Stimulated activated CD8-positive, alpha-beta memory T cell treated with anti-CD3 and anti-CD28 coated beads, Interleukin-4, amount 100 ng/mL, for 4 hours (primary cell): ENCODE measurements around the gene FYTTD1.
"Not testable (repeated sequence)": the region's sequence is repeated elsewhere in the genome, so short reads cannot be mapped to it uniquely, and the experiment has no call there.

Source experiments
- DNase-seq, 2 donors: peaks; one replicate each; pipeline ENCODE4 v3.0.0-alpha.2; 2020; ENCODE audit warnings: low read depth in 2 of 2, low spot score in 1 of 2

The FYTTD1 gene, protein sequence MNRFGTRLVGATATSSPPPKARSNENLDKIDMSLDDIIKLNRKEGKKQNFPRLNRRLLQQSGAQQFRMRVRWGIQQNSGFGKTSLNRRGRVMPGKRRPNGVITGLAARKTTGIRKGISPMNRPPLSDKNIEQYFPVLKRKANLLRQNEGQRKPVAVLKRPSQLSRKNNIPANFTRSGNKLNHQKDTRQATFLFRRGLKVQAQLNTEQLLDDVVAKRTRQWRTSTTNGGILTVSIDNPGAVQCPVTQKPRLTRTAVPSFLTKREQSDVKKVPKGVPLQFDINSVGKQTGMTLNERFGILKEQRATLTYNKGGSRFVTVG

DNA sequence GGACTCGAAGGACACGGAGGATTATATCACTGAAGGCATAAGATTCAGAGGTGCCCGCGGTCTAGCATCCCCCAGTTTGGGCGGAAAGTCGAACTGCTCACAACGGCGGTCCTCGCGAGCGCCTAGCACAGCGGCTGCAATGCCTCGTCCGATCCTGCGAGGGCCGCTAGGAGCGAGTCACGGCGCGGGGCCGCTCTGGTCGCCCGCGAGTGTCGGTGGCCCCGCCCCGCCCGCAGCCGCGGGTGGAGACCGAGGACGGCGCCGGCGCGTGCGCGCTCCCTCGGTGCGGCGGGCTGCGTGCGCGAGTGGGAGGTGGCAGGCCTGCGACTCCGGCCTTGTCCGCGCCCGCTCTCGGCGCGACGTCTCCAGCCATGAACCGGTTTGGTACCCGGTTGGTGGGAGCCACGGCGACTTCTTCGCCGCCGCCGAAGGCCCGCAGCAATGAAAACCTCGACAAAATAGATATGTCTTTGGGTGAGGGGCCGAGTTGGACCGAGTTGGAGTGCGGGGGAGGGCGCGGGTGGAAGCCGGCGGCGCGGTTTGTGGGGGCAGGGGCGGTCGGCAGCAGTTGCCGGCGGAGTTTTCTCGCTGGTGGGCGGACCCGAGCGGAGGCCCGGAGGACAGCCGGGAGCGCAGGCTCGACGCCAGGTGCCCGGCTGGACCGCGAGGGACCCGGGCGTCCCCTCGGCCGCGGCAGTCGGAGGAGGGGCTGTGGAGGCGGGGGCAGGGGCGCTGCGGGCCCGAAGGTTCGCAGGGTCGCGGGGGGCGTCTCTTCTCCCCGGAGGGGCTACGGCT, at the start of gene FYTTD1:
Gene FYTTD1 (plus strand): TSS at position 283 of the 795 bp plus-strand sequence. CDS start 89 bp downstream, at position 372.
- DNase-seq, result peak; percentile 64 to 79

DNA sequence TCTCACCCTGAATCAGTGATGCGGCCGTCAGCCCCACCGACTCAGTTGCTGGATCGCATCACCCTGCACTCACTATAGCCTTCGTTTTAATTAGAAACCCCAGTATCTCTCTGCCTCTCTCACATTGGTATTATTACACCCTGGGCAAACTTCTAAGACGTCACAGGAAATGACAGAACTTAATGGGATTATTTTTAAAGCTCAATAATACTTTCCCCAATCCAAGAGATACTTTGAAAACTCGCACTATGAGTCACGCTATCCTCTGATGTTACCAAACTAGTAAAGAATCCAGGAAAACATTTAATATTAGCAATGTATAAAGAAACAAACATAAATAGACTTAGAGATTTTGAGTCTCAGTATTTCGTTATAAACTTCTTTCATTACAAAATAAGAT, 49.6 kb upstream of the FYTTD1 start:
- no peak for DNase-seq

DNA sequence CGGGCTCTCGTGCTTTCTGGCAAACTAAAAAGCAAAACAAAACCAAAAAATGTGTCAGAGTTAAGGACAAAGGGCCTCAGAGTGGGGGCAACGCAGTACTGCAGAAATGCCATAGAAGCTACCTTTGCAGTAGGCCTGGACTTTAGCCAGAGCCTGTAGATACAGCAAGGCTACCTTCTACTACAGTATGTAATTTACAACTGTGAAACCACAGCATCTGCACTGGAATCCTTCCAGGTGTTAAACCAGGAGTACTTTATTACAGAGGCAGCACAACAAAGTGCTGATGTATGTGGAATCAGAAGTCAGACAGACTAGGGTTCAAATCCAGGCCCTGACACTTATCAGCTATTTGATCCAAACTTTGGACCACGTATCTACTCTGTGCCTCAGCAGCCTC, 47.8 kb upstream of the FYTTD1 start:
- no peak for DNase-seq

DNA sequence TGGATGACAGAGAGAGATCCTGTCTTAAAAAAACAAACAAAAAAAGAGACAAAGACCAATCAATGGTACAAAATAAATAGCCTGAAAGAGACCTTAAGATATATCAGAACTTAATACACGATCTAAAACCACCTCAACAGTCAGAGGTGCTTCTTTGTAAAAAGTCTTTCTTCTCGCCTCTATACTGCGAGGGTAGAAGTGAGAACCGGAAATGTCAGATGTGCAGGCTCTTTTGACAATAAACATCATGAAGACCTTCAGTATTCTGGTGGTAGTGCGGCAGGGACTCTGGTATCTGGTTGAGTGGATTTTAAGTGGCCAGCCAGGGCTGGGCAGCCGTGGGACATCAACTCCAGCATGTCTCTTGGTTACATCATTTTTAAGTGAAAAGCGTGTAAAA, 43.0 kb upstream of the FYTTD1 start:
- no peak for DNase-seq

DNA sequence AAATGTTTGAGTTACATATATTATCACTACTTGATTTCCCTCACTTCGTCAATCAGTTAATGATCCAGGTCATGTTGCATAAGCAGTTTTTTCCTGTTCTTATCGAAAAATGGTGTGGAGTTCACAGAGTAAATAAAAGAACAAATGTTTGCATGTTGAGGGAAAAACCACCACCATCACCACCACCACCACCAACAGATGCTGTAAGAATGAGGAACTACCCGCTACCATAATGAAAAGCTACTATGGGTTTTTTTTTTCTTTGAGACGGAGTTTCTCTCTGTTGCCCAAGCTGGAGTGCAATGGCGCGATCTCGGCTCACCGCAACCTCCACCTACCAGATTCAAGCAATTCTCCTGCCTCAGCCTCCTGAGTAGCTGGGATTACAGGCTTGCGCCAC, 40.5 kb upstream of the FYTTD1 start:
- DNase-seq, result no peak

DNA sequence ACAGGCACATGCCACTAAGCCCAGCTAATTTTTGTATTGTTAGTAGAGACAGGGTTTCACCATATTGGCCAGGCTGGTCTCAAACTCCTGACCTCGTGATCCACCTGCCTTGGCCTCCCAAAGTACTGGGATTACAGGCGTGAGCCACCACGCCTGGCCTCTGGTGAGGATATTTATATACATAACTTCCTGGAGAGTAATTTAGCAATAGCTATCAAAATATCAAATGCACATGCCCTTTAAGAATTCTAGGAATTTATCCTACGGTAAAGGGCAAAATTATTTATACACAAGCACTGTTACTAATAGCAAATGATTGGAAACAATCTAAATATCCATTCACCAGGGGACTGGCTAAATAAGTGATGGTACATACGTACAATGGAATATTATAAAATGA, 38.7 kb upstream of the FYTTD1 start:
- not testable (repeated sequence) for DNase-seq

DNA sequence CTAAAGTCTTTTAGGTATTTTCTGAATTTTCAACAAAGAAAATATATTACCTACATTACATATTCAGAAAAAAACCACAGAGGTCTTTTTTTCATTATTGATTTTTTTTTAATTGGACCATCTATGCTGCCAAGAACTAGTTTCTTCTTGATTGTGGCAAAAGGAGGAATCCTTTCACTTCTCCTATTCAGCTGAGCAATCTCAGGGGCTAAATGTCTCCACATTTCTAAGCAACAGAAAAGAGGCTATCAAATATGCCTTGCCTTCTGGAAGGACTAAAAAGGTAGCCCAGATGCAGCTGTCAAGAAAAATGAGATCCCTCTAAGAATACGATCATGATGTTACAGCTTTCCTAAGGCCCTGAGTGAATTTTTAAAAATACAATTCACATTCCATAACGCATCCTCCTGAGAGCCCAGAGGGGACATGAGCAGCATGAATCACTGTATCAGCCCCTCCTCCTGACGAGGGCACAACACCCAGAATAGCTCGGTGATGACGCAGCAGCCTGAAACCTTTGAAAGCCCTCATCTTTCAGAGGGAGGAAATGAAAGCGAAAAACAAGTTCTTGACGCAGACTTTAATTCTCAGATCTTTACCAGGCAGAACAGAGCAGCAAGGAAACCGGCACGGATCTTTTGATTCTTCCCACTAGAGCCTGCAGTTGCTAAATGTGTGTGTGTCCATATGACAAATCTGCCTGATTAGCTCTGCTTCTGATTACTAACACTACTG, 37.5 kb upstream of the FYTTD1 start:
- peak; percentile 65 to 74 for DNase-seq

DNA sequence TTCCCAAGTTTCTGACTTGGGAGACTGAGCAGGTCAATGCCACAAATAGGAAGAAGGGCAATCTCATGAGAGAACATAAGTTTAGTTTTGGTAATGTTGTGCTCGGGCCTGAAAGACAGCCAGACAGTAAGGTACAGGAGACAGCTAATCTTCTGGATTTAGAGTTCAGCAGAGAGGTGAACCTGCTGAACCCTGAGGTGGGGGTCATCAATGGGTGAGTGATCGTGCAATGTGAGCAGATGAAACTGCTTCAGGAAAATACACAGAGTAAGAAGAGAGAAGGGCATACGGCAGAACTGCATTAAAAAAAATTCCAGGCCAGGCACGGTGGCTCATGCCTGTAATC, 36.2 kb upstream of the FYTTD1 start:
- no peak for DNase-seq

DNA sequence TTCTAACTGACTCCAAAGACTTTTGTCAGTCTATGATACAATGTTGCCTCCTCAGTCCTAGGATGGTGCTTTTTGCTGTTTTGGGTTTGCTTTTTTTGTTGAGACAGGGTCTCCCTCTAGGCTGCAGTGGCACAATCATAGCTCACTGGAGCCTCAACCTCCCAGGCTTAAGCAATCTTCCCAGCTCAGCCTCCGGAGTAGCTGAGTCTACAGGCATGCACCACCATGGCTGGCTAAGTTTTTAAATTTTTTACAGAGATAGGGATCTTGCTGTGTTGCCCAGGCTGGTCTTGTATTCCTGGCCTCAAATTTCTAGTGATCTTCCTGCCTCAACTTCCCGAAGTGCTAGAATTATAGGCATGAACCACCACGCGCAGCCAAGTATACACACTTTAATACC, 35.4 kb upstream of the FYTTD1 start:
- no peak for DNase-seq

DNA sequence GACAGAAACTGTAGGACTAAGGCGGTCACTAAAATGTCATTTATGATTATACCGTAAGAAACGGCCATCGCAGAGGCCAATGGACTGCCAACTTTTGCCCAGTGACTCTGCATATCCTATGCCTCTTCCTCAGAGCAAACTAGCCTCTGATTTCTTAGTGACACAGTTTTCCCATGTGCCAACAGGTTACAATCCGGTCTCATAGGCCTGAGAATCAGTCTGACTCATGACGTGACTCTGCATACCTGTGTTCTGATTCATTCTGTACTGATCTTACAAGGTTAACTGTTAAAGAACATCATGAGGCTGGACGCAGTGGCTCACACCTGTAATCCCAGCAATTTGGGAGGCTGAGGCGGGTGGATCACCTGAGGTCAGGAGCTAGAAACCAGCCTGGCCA, 30.8 kb upstream of the FYTTD1 start:
- DNase-seq, result no peak

DNA sequence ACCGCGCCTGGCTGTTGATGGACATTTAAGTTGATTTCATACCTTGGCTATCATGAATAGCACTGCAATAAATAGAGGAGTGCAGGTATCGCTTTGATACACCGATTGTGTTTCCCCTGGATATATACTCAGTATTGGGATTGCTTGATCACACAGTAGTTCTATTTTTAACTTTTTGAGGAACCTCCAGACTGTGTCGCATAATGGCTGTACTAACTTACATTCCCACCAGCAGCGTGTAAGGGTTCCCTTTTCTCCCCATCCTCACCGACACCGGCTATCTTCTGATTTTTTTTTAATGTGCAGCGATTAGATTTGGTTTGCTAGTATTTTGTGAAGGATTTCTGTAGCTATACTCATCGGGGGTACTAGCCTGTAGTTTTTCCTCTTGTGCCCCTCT, 29.0 kb upstream of the FYTTD1 start:
- no peak for DNase-seq

DNA sequence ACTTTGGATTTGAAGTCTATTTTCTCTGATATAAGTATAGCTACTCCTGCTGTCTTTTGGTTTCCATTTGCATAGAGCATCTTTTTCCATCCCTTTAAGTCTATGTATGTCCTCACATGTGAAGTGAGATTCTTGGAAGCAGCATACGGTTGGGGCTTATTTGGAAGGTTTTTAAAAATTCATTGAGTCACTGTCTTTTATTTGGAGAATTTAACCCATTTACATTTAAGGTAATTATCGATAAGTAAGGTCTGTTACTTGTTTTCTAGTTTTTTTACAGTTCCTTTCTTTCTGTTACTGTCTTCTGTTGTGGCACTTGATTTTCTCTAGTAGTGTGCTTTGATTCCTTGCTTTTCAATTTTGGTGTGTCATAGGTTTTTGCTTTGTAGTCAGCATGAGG, 26.9 kb upstream of the FYTTD1 start:
- DNase-seq, result no peak

DNA sequence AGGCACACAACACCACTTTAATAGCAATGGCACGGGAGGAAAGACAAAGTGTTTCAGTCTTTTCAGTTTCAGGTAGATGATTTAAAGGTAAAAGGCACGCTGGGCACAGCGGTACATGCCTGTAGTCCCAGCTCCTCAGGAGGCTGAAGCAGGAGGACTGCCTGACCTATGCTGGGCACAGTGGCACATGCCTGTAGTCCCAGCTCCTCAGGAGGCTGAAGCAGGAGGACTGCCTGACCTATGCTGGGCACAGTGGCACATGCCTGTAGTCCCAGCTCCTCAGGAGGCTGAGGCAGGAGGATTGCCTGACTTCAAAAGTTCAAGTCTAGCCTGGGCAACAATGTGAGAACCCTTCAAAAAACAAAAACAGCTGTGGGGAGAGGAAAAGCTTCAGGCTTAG, 21.8 kb upstream of the FYTTD1 start:
- DNase-seq, result not testable (repeated sequence)

DNA sequence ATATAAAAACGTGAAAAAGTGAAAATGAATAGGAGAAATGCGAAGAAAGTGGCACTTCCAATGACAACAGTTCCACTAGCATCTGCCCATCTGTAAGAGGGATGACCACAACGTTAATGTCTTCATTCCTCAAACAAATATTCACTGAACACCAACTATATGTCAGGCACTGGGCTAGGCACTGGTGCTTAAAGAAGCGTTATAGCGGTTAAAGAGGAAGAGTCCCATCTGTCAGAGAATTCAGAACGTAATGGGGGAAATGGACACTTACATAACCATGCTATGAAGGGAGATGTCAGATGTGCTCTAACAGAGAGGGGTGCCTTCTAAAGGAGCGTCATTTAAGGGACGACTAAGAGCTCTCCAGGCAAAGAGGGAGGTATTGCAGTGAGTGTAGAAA, 21.2 kb upstream of the FYTTD1 start:
- DNase-seq, result no peak

DNA sequence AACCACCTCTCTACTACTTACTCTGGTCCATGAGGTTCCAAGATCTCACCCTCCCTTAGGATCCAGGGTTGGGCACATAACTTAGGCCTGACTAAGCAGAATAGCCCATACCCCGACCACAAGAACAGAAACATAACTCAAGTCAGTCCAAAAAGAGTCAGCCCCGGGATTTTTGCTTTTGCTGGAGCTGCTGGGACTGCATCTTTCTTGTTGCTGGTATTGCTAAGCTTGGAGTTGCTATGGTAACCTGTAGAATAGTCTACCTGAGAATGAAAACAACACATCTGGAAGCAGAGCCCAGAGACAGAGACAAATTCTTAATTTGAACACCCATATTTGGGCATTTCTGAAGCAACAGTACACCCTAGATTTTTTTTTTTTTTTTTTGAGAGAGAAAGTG, 19.5 kb upstream of the FYTTD1 start:
- DNase-seq, result no peak

DNA sequence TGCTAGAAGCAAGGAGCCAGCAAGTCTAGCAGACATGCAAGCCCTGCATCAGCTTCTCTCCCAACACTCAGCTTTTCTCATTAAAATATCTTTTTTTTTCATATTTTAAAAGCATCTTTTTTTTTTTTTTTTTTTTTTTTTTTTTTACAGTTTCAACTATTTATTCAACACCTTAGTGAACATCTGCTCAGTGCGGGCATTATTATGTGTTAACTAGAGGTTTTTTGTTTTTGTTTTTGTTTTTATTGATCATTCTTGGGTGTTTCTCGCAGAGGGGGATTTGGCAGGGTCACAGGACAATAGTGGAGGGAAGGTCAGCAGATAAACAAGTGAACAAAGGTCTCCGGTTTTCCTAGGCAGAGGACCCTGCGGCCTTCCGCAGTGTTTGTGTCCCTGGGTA, 18.9 kb upstream of the FYTTD1 start:
- not testable (repeated sequence) for DNase-seq

DNA sequence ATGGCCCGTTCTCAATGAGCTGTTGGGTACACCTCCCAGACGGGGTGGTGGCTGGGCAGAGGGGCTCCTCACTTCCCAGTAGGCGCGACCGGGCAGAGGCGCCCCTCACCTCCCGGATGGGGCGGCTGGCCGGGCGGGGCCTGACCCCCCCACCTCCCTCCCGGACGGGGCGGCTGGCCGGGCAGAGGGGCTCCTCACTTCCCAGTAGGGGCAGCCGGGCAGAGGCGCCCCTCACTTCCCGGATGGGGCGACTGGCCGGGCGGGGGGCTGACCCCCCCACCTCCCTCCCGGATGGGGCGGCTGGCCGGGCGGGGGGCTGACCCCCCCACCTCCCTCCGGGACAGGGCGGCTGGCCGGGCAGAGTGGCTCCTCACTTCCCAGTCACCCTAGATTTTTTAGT, 18.2 kb upstream of the FYTTD1 start:
- not testable (repeated sequence) for DNase-seq

DNA sequence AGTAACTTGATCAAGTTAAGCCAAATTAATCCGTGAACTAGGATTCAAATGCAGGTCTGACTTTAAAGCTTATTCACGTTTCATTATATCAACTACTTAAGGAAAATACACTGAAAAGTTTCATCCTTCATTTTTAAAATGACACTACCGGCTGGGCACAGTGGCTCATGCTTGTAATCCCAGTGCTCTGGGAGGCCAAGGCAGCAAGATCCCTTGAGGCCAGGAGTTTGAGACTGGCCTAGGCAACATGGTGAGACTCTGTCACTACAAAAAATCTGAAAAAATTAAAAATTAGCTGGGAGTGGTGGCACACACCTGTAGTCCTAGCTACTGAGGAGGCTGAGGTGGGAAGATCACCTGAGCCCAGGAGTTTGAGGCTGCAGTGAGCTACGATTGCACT, 16.6 kb upstream of the FYTTD1 start:
- DNase-seq, result no peak

DNA sequence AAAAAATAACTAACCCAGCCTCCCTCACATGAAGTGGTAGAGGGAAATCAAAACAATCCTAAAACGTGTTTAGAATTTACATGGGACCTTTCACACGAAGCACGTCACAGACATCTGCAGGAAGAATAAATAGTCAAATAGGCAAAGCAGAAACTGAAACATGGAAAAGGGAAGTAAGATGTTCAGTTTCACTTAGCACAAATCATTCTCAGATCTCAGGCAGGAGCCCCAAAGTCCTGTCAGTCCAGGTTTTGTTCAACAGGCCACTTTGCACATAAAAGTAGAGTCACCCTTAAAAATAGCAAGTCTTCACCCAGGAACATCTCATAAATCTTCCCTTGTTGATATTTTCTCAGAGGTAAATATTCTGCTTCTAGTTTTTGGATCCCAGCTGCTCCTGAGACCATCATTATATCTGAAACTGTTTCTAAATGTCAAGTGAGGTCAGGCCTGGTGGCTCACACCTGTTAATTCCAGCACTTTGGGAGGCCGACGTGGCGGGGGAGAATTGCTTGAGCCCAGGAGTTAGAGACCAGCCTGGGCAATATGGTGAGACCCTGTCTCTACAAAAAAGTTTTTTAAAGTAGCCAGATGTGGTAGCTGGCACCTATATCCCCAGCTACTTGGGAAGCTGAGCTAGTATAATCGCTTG, 14.9 kb upstream of the FYTTD1 start:
- no peak for DNase-seq

DNA sequence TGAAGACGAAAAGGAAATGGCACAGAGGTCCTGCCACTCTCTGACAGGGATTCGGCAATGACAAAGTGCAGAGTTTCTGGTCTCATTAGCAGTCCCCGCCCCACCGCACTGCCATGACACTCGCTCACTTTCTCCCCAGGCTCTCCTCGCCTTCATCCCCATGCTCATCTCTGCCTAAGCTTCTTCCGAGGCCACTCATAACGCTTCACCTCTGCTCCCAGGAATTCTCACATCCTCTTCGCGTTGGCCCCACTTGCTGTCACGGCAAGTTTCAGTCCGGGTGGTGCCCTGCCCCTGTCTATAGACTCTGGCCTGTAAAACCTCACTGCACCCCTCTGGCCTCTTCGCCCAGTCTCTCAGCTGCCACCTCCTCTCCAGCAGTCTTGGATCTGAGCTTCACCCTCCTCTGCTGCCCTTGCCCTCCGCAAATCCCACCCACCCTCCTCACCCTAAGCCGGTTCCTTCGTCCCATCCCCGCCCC, 13.6 kb upstream of the FYTTD1 start:
- DNase-seq, result no peak
